T-helper 1 cell treated with Interleukin-12 subunit alpha and Interleukin-12 subunit beta and Interleukin-4 antibody, amounts not matched to agents 30 μg/mL and 1 μg/mL, for 36 hours (primary cell): ENCODE measurements around the gene STK4.
A peak's percentile ranks its signal among the peaks of the same experiment; 100 is the strongest.

ENCODE experiments used
- H3K27ac Mint-ChIP-seq: one replicate; pipeline ENCODE4 v1.8.0; 2021; ENCODE audit warnings: mild to moderate bottlenecking, mixed read lengths
- H3K27me3 Mint-ChIP-seq: one replicate; pipeline ENCODE4 v1.8.0; 2021; ENCODE audit warnings: low read depth, mixed read lengths
- H3K36me3 Mint-ChIP-seq: one replicate; pipeline ENCODE4 v1.8.0; 2021; ENCODE audit warnings: low read depth, mixed read lengths
- H3K4me1 Mint-ChIP-seq: one replicate; pipeline ENCODE4 v1.8.0; 2021; ENCODE audit warnings: low read depth, mixed read lengths
- H3K4me3 Mint-ChIP-seq: one replicate; pipeline ENCODE4 v1.8.0; 2021; ENCODE audit warnings: mild to moderate bottlenecking, moderate library complexity, mixed read lengths
- H3K9me3 Mint-ChIP-seq: one replicate; pipeline ENCODE4 v1.8.0; 2021; ENCODE audit warnings: mixed read lengths

The STK4 gene

DNA sequence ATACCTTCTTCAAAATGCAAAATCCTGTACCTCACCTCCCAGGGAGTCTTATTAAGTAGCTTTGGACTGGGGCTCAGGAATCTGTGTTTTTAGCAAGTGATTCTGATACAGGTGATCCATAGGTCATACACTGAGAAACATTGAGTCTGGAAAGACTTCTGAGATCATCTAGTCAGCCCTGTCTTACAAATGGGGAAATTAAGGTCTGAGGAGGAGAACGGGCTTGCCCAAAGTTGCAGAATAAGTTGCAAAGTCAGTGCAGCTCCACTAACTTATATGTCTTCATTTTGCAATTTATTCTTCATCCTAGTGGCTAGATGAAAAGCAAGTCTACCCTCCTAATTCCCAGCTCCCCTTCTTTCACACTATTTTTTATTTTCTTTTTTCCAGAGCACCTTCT, 105.8 kb downstream of the STK4 start:
- Mint-ChIP-seq H3K36me3 (peaks cover 46% of the 10 kb centered on the region), H3K9me3 (no peaks in the 10 kb centered on the region), H3K27ac (no peak overlapping the region), H3K4me1 (peaks cover 13% of the 10 kb centered on the region), H3K4me3 (no peak overlapping the region), H3K27me3 (no peaks in the 10 kb centered on the region)

- Mint-ChIP-seq H3K36me3 (peaks cover 41% of the 10 kb centered on the region), H3K27ac (no peak overlapping the region), H3K9me3 (no peaks in the 10 kb centered on the region), H3K4me1 (peaks cover 12% of the 10 kb centered on the region), H3K27me3 (no peaks in the 10 kb centered on the region), H3K4me3 (no peak overlapping the region)
These were observed 106.9 kb downstream of the STK4 start for GRCh38 chr20:45073221-45073620.

- H3K9me3 Mint-ChIP-seq, result peaks cover 7% of the 10 kb centered on the region
- peaks cover 63% of the 10 kb centered on the region for H3K36me3 Mint-ChIP-seq
- no peak overlapping the region for H3K27ac Mint-ChIP-seq
- H3K27me3 Mint-ChIP-seq, result no peaks in the 10 kb centered on the region
- no peak overlapping the region for H3K4me3 Mint-ChIP-seq
- H3K4me1 Mint-ChIP-seq, result peaks cover 7% of the 10 kb centered on the region
These were observed 111.2 kb downstream of the STK4 start for GRCh38 chr20:45077559-45077958.

GRCh38 chr20:45080867-45081624, 114.7 kb downstream of the STK4 start:
- Mint-ChIP-seq H3K4me3 (no peak overlapping the region), H3K27me3 (no peaks in the 10 kb centered on the region), H3K36me3 (peaks cover 75% of the 10 kb centered on the region), H3K27ac (peak overlapping the region; percentile 13), H3K9me3 (peaks cover 11% of the 10 kb centered on the region), H3K4me1 (peaks cover 7% of the 10 kb centered on the region)

GRCh38 chr20:45082468-45082867, 116.2 kb downstream of the STK4 start:
- Mint-ChIP-seq H3K4me3 (no peak overlapping the region), H3K9me3 (peaks cover 11% of the 10 kb centered on the region), H3K36me3 (peaks cover 71% of the 10 kb centered on the region), H3K27me3 (no peaks in the 10 kb centered on the region), H3K4me1 (peaks cover 12% of the 10 kb centered on the region), H3K27ac (no peak overlapping the region)

- Mint-ChIP-seq H3K4me1 (peaks cover 12% of the 10 kb centered on the region), H3K36me3 (peaks cover 72% of the 10 kb centered on the region), H3K27me3 (no peaks in the 10 kb centered on the region)
These were observed 116.8 kb downstream of the STK4 start for GRCh38 chr20:45083127-45083526.

GRCh38 chr20:45085289-45085688, 119.0 kb downstream of the STK4 start:
- H3K9me3 Mint-ChIP-seq, result peaks cover 11% of the 10 kb centered on the region
- no peaks in the 10 kb centered on the region for H3K27me3 Mint-ChIP-seq
- H3K4me3 Mint-ChIP-seq, result no peak overlapping the region
- peaks cover 63% of the 10 kb centered on the region for H3K36me3 Mint-ChIP-seq
- H3K4me1 Mint-ChIP-seq, result peaks cover 12% of the 10 kb centered on the region
- H3K27ac Mint-ChIP-seq, result no peak overlapping the region

More at GRCh38 chr20:45083127-45083526, 116.8 kb downstream of the STK4 start:
- no peak overlapping the region for H3K27ac Mint-ChIP-seq
- H3K9me3 Mint-ChIP-seq, result peaks cover 11% of the 10 kb centered on the region
- H3K4me3 Mint-ChIP-seq, result no peak overlapping the region

- H3K4me1 Mint-ChIP-seq, result peaks cover 12% of the 10 kb centered on the region
These were observed 119.6 kb downstream of the STK4 start for GRCh38 chr20:45085867-45086266.

GRCh38 chr20:45087097-45087790, 120.9 kb downstream of the STK4 start:
- Mint-ChIP-seq H3K4me3 (no peak overlapping the region), H3K27ac (no peak overlapping the region), H3K9me3 (peaks cover 6% of the 10 kb centered on the region), H3K36me3 (peaks cover 50% of the 10 kb centered on the region), H3K27me3 (no peaks in the 10 kb centered on the region), H3K4me1 (peaks cover 12% of the 10 kb centered on the region)

More at GRCh38 chr20:45085867-45086266, 119.6 kb downstream of the STK4 start:
- Mint-ChIP-seq H3K36me3 (peaks cover 60% of the 10 kb centered on the region), H3K27me3 (no peaks in the 10 kb centered on the region), H3K4me3 (no peak overlapping the region), H3K27ac (peak overlapping the region; percentile 7), H3K9me3 (peaks cover 11% of the 10 kb centered on the region)

- Mint-ChIP-seq H3K4me3 (no peak overlapping the region), H3K27ac (no peak overlapping the region), H3K4me1 (peaks cover 12% of the 10 kb centered on the region), H3K36me3 (peaks cover 44% of the 10 kb centered on the region), H3K27me3 (no peaks in the 10 kb centered on the region), H3K9me3 (peaks cover under 1% of the 10 kb centered on the region)
These were observed 121.5 kb downstream of the STK4 start for GRCh38 chr20:45087814-45088213.

DNA sequence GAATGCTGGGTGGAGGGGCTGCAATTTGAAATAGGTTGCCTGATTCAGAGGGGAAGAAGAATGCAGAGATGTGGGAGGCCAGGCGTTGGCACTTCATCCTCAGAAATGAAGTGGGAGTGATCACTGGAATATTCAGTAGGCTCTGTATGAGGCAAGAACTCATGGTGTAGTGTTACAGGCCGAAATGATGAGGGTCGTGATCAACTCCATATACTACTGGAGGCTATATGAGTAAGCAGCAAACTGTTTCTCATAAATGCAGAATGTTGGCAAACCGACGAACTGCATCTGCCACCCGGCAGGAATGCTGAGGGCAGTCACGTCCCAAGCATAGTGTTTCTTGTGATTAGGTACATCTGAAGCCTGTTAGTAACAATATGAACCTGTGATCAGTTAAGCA, 121.9 kb downstream of the STK4 start:
- Mint-ChIP-seq H3K4me1 (peaks cover 12% of the 10 kb centered on the region), H3K36me3 (peaks cover 40% of the 10 kb centered on the region), H3K27ac (no peak overlapping the region), H3K27me3 (no peaks in the 10 kb centered on the region), H3K4me3 (no peak overlapping the region), H3K9me3 (no peaks in the 10 kb centered on the region)

GRCh38 chr20:45090481-45090880, 124.2 kb downstream of the STK4 start:
- Mint-ChIP-seq H3K9me3 (no peaks in the 10 kb centered on the region), H3K4me1 (peaks cover 9% of the 10 kb centered on the region), H3K27me3 (no peaks in the 10 kb centered on the region), H3K27ac (no peak overlapping the region), H3K4me3 (no peak overlapping the region), H3K36me3 (peaks cover 26% of the 10 kb centered on the region)

DNA sequence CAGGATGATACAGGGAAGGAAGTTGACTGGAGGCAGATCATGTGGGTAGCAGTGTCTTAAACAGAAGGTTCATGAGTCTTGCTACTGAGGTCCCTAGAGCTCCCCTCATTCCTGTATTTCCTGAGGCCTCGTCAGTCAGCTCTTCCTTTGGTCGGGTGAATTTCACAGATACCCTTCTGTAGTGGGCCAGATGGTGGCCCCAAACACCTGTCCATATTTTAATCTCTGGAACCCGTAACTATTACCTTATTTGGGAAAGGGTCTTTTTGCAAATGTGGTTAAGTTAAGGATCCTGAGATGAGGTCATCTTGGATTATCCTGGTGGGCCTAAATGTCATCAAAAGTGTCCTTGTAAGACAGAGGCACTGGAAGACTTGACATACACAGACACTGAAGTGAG, 125.1 kb downstream of the STK4 start:
- H3K27me3 Mint-ChIP-seq, result peaks cover under 1% of the 10 kb centered on the region
- H3K9me3 Mint-ChIP-seq, result no peaks in the 10 kb centered on the region
- H3K4me1 Mint-ChIP-seq, result peaks cover 5% of the 10 kb centered on the region
- peaks cover 17% of the 10 kb centered on the region for H3K36me3 Mint-ChIP-seq
- H3K27ac Mint-ChIP-seq, result no peak overlapping the region
- no peak overlapping the region for H3K4me3 Mint-ChIP-seq

GRCh38 chr20:45092898-45093297, 126.6 kb downstream of the STK4 start:
- peaks cover 12% of the 10 kb centered on the region for H3K36me3 Mint-ChIP-seq
- H3K9me3 Mint-ChIP-seq, result no peaks in the 10 kb centered on the region
- no peak overlapping the region for H3K27ac Mint-ChIP-seq
- H3K4me3 Mint-ChIP-seq, result no peak overlapping the region
- peaks cover 6% of the 10 kb centered on the region for H3K4me1 Mint-ChIP-seq
- peaks cover 13% of the 10 kb centered on the region for H3K27me3 Mint-ChIP-seq

DNA sequence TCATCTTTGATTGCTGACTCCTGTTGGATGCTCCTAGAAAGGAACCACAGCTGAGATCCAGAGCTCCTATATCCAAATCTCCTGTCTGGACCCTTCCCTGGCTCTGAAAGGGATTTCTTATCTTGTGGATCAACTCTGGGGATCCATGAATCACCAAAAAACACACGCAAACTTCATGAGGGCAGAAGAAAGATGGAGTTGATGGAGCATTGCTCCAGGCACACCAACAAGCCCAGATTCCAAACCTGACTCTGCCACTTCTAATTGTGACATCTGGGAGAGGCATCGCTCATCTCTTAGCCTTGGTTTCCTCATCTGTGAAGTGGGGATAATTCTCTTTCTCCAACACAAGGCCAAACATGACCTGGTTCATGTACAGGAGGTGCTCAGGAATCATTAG, 127.9 kb downstream of the STK4 start:
- Mint-ChIP-seq H3K27me3 (peaks cover 20% of the 10 kb centered on the region), H3K4me1 (peaks cover 6% of the 10 kb centered on the region), H3K9me3 (no peaks in the 10 kb centered on the region), H3K4me3 (no peak overlapping the region), H3K36me3 (peaks cover 5% of the 10 kb centered on the region), H3K27ac (no peak overlapping the region)
